Epithelial cell of esophagus (primary cell): ENCODE data around the gene DNAJC16.

Source experiments
- DNase-seq: peaks from one replicate; pipeline ENCODE4 v3.0.0; 2010; ENCODE audit warnings: low read depth
- H3K4me3 ChIP-seq: 2 replicates; pipeline ENCODE4 v1.5.1; 2011; ENCODE audit warnings: mild to moderate bottlenecking, low read length, control low read depth
- CTCF ChIP-seq: IDR thresholded peaks from 2 replicates; pipeline ENCODE4 v1.5.1; 2011; ENCODE audit warnings: low read depth, mild to moderate bottlenecking, low read length, control low read depth, inconsistent platforms; ENCODE audit not compliant: insufficient read depth; ENCODE audit errors: missing control alignments

The DNAJC16 gene

GRCh38 chr1:15609631-15610030 is 83.0 kb downstream of the DNAJC16 start:
- DNase-seq: peak; percentile 14
- H3K4me3 ChIP-seq: no peak overlapping the region
- TF ChIP-seq CTCF: no peak

GRCh38 chr1:15610167-15610566 is 83.5 kb downstream of the DNAJC16 start:
- DNase-seq: peak; percentile 67
- TF ChIP-seq CTCF: no peak
- no peak overlapping the region for H3K4me3 ChIP-seq

GRCh38 chr1:15616373-15617172 is 89.9 kb downstream of the DNAJC16 start:
- TF ChIP-seq CTCF: no peak
- no peak for DNase-seq
- peak overlapping the region; percentile 53 for H3K4me3 ChIP-seq

GRCh38 chr1:15617173-15618076 is 90.8 kb downstream of the DNAJC16 start, which contains the start of gene DDI2:
Gene DDI2 (plus strand): TSS chr1:15617458. CDS start chr1:15617671, 213 bp downstream.
- peak within 1 kb of the TSS; percentile 97 for H3K4me3 ChIP-seq
- no peak for TF ChIP-seq CTCF

GRCh38 chr1:15618077-15618654 is 91.5 kb downstream of the DNAJC16 start:
- peak; percentile 89 for DNase-seq
- no peak for TF ChIP-seq CTCF
- H3K4me3 ChIP-seq: peak overlapping the region; percentile 97

More at GRCh38 chr1:15617173-15618076, 90.8 kb downstream of the DNAJC16 start, which contains the start of gene DDI2:
- DNase-seq: peak; percentile 98

- peak; percentile 91 for DNase-seq
Measured at GRCh38 chr1:15618655-15619525, 92.2 kb downstream of the DNAJC16 start.

More at GRCh38 chr1:15618655-15619525, 92.2 kb downstream of the DNAJC16 start:
- no peak for TF ChIP-seq CTCF
- peak overlapping the region; percentile 97 for H3K4me3 ChIP-seq
